Endothelial cell of umbilical vein (primary cell): ENCODE results near the gene LRRC46. TPM values are rescaled to one million over a fixed set of nuclear protein-coding genes. Genes with fewer than 3 reads are reported as not detected.

Experiments
- BruUV-seq: library from RNA; stranded (reverse); fragments of 400-500 nt; replicated peaks from 2 replicates; lab custom pipeline; 2021; lab: Mats Ljungman, UMichigan
- CTCF ChIA-PET: fragments of 300-600, 350-600 bp; sonication (Branson Sonifier 250); formaldehyde crosslinking; loops from one replicate; lab custom pipeline; 2021; ENCODE audit warnings: antibody characterized with exemption, inconsistent platforms; lab: Charles Lee
- POLR2A ChIA-PET: fragments of 300-600, 350-600 bp; sonication (Branson Sonifier 250); formaldehyde crosslinking; loops from one replicate; lab custom pipeline; 2021; ENCODE audit warnings: antibody characterized with exemption, inconsistent platforms; lab: Charles Lee
- DNase-seq: peaks from one replicate; pipeline ENCODE4 v3.0.0-alpha.2; 2011; ENCODE audit warnings: low read depth, low spot score
- FAIRE-seq: peaks from 2 replicates; lab custom pipeline; 2011; peaks lifted over from hg19 to GRCh38; lab: Jason Lieb, UNC
- H2AFZ ChIP-seq: 2 replicates; pipeline ENCODE4 v1.6.0; 2012; ENCODE audit warnings: low read depth, low read length, control low read depth, inconsistent platforms
- H3K27ac ChIP-seq: 2 replicates; pipeline ENCODE4 v1.5.1; 2011; ENCODE audit warnings: low read depth, mild to moderate bottlenecking, control low read depth, low read length, moderate library complexity; ENCODE audit not compliant: insufficient read depth
- H3K27me3 ChIP-seq, 2 experiments: 2 replicates each; pipeline versions ENCODE4 v1.6.0 to v1.6.1; 2011; ENCODE audit warnings: low read length in 2 of 2, mixed read lengths in 1 of 2; ENCODE audit not compliant: control insufficient read depth in 2 of 2, insufficient read depth in 2 of 2
- H3K36me3 ChIP-seq, 2 experiments: 2 replicates in 1 of 2; 3 replicates in 1 of 2; pipeline ENCODE4 v1.5.1; 2011; ENCODE audit warnings: low read length in 2 of 2, mild to moderate bottlenecking in 1 of 2, moderate library complexity in 1 of 2; ENCODE audit not compliant: control insufficient read depth in 2 of 2, insufficient read depth in 2 of 2; ENCODE audit errors: extremely low read depth in 1 of 2
- H3K4me1 ChIP-seq: 3 replicates; pipeline ENCODE4 v1.5.1; 2011; ENCODE audit warnings: mild to moderate bottlenecking, low read length; ENCODE audit not compliant: control insufficient read depth, insufficient read depth; ENCODE audit errors: extremely low read depth
- H3K4me2 ChIP-seq: 2 replicates; pipeline ENCODE4 v1.6.1; 2011; ENCODE audit warnings: low read length, control low read depth, mixed read lengths; ENCODE audit not compliant: insufficient read depth
- H3K4me3 ChIP-seq, 3 experiments: fragments of 200-600 bp in 1 of 3; sonication (generic), shearing (Covaris generic) in 1 of 3; replicated peaks in 1 of 3; 2 replicates each; pipeline ENCODE4 v1.5.1; 2011 to 2016; ENCODE audit warnings: control low read depth in 3 of 3, low read length in 3 of 3, mild to moderate bottlenecking in 2 of 3, inconsistent platforms in 1 of 3, low read depth in 1 of 3, moderate library complexity in 1 of 3; ENCODE audit not compliant: insufficient read depth in 1 of 3
- H3K79me2 ChIP-seq: 2 replicates; pipeline ENCODE4 v1.6.0; 2012; ENCODE audit warnings: low read length, inconsistent platforms; ENCODE audit not compliant: control insufficient read depth, insufficient read depth
- H3K9ac ChIP-seq: replicated peaks from 2 replicates; pipeline ENCODE3; 2011; ENCODE audit warnings: low read length, control low read depth; ENCODE audit not compliant: insufficient read depth; ENCODE audit errors: extremely low read depth
- H3K9me1 ChIP-seq: replicated peaks from 3 replicates; pipeline ENCODE4 v1.6.0; 2011; ENCODE audit warnings: mild to moderate bottlenecking, low read length; ENCODE audit not compliant: control insufficient read depth, insufficient read depth; ENCODE audit errors: extremely low read depth
- H3K9me3 ChIP-seq: replicated peaks from 2 replicates; pipeline ENCODE4 v1.5.1; 2012; ENCODE audit warnings: low read length, inconsistent platforms; ENCODE audit not compliant: control insufficient read depth, insufficient read depth
- H4K20me1 ChIP-seq: replicated peaks from 2 replicates; pipeline ENCODE3; 2011; ENCODE audit warnings: mild to moderate bottlenecking, low read length; ENCODE audit not compliant: control insufficient read depth, insufficient read depth; ENCODE audit errors: extremely low read depth
- CTCF ChIP-seq, 2 donors: IDR thresholded peaks; 1 replicate in 1 of 2; 2 replicates in 1 of 2; pipeline ENCODE4 v1.5.1; 2011; ENCODE audit warnings: low read length in 2 of 2, mild to moderate bottlenecking in 2 of 2, moderate library complexity in 2 of 2, control low read depth in 1 of 2, inconsistent platforms in 1 of 2, low read depth in 1 of 2; ENCODE audit not compliant: insufficient read depth in 1 of 2; ENCODE audit errors: extremely low read depth in 1 of 2
- EZH2 ChIP-seq: IDR thresholded peaks from 2 replicates; pipeline ENCODE4 v1.6.1; 2012; ENCODE audit warnings: borderline replicate concordance, low read depth, mild to moderate bottlenecking, moderate library complexity, low read length, inconsistent platforms; ENCODE audit not compliant: severe bottlenecking
- FOS ChIP-seq: IDR thresholded peaks from 2 replicates; pipeline ENCODE4 v1.6.1; 2011; ENCODE audit warnings: mild to moderate bottlenecking, low read length, moderate library complexity, borderline replicate concordance; ENCODE audit not compliant: insufficient read depth
- GATA2 ChIP-seq: IDR thresholded peaks from 2 replicates; pipeline ENCODE4 v1.7.0; 2011; ENCODE audit warnings: low read depth, mild to moderate bottlenecking, moderate library complexity, mixed read lengths, low read length; ENCODE audit not compliant: insufficient read length, insufficient read depth
- JUN ChIP-seq: IDR thresholded peaks from 2 replicates; pipeline ENCODE4 v1.6.1; 2011; ENCODE audit warnings: borderline replicate concordance, low read depth; ENCODE audit not compliant: insufficient read length, insufficient read depth
- MAX ChIP-seq: IDR thresholded peaks from 2 replicates; pipeline ENCODE4 v1.6.1; 2011; ENCODE audit not compliant: insufficient read depth, insufficient read length
- MYC ChIP-seq: IDR thresholded peaks from one replicate; pipeline ENCODE4 v1.6.1; 2011; ENCODE audit warnings: mild to moderate bottlenecking, low read depth, low read length
- POLR2A ChIP-seq: IDR thresholded peaks from 2 replicates; pipeline ENCODE4 v1.6.1; 2012; ENCODE audit warnings: low read depth, mild to moderate bottlenecking, control low read depth, low read length
- POLR2AphosphoS5 ChIP-seq: IDR thresholded peaks from 2 replicates; pipeline ENCODE4 v1.6.1; 2012; ENCODE audit warnings: low read depth, mild to moderate bottlenecking, control low read depth, low read length, moderate library complexity; ENCODE audit not compliant: insufficient read depth
- dilution Hi-C: fragments of 300-500 bp; cut with MboI; formaldehyde crosslinking; loops from one replicate; pipeline ENCODE4 v1.15.0; 2019; ENCODE audit warnings: low sequenced_read_pairs; ENCODE audit not compliant: extremely low pct_ligation_motif_present
- intact Hi-C: fragments of 100-400 bp; cut with micrococcal nuclease; formaldehyde crosslinking; loops from one replicate; pipeline ENCODE4 v1.10.0; 2022
- polyA plus RNA-seq, 4 experiments: library from polyadenylated mRNA; depleted of rRNA in 3 of 4; stranded (reverse) in 3 of 4; unstranded in 1 of 4; fragments of >200 nt; gene quantifications; 2 replicates each; pipeline versions ENCODE4 v1.2.1 to v1.2.3, GENCODE V29; 2011 to 2012; ENCODE audit warnings: missing spikeins in 1 of 4
- total RNA-seq: library from RNA; stranded (reverse); gene quantifications from 2 replicates; pipeline ENCODE4 v1.2.3, GENCODE V29; 2021

The LRRC46 gene
- total and polyA plus RNA-seq, 2 donors (not counting 3 experiments of a cell fraction or from before 2014, with no cell fraction given): 0.36 to 0.42 TPM

- CTCF ChIA-PET: interaction anchor here (1.0 kb wide), 1 partner anchor 78 kb away, joined by 4 read pairs; no protein-coding TSS in a partner anchor
Measured at GRCh38 chr17:47812146-47812920, 19.1 kb upstream of the LRRC46 start.

More at GRCh38 chr17:47812146-47812920, 19.1 kb upstream of the LRRC46 start:
- no peaks in the 10 kb centered on the region for H3K27me3 ChIP-seq
- H3K4me2 ChIP-seq: no peak overlapping the region
- H4K20me1 ChIP-seq: no peaks in the 10 kb centered on the region
- no peak overlapping the region for H3K4me3 ChIP-seq
- peaks cover 7 to 61% of the 10 kb centered on the region in 2 experiments for H3K36me3 ChIP-seq
- no peaks in the 10 kb centered on the region for H3K9me3 ChIP-seq
- H3K9me1 ChIP-seq: no peaks in the 10 kb centered on the region
- no peaks in the 10 kb centered on the region for H3K79me2 ChIP-seq
- H2AFZ ChIP-seq: no peak overlapping the region
- dilution Hi-C loops (no loop called here), intact Hi-C loops (no loop called here)
- no peak for DNase-seq
- H3K27ac ChIP-seq: no peak overlapping the region
- no peak for FAIRE-seq
- H3K9ac ChIP-seq: no peak overlapping the region
- TF ChIP-seq POLR2AphosphoS5 (no peak), MYC (no peak), GATA2 (no peak), FOS (no peak), POLR2A (no peak), EZH2 (no peak), JUN (no peak), CTCF (IDR thresholded peaks at IDR 0.05; ENCODE audit: extremely low read depth in 1 of 2, insufficient read depth in 1 of 2, low read depth in 1 of 2, low read length in 2 of 2) (no peak), MAX (no peak)
- H3K4me1 ChIP-seq: peaks cover 9% of the 10 kb centered on the region
- BruUV-seq: no TSS peak
- POLR2A ChIA-PET: no interaction called here
